Thoracic aorta (tissue), 2 donors: ENCODE data around the gene PEX7. TPM values are rescaled to one million over a fixed set of nuclear protein-coding genes. Genes with fewer than 3 reads are reported as not detected.

Experiments used
- ATAC-seq: fragments of 150-250 bp; one replicate; pipeline ENCODE4 v1.8.0; 2017; ENCODE audit warnings: low read depth; ENCODE audit not compliant: insufficient number of reproducible peaks, low FRiP score
- DNase-seq: peaks from one replicate; pipeline ENCODE4 v3.0.0-alpha.2; 2020; ENCODE audit warnings: low spot score
- H3K27ac ChIP-seq, 2 donors: fragments of 200-600 bp; sonication (generic); 1 replicate in 1 of 2; 2 replicates in 1 of 2; pipeline ENCODE4 v1.5.1; 2016; ENCODE audit warnings: mild to moderate bottlenecking in 2 of 2, moderate library complexity in 2 of 2
- H3K27me3 ChIP-seq: fragments of 200-600 bp; sonication (generic); replicated peaks from 2 replicates; pipeline ENCODE4 v1.6.0; 2016; ENCODE audit warnings: mild to moderate bottlenecking; ENCODE audit not compliant: insufficient read depth
- H3K36me3 ChIP-seq: fragments of 200-600 bp; sonication (generic); one replicate; pipeline ENCODE4 v1.5.1; 2016
- H3K4me1 ChIP-seq, 2 donors: fragments of 200-600 bp; sonication (generic); 1 replicate in 1 of 2; 2 replicates in 1 of 2; pipeline versions ENCODE4 v1.5.1 to v1.6.0; 2016; ENCODE audit warnings: low read depth in 2 of 2, mild to moderate bottlenecking in 1 of 2; ENCODE audit not compliant: control insufficient read depth in 1 of 2
- H3K4me3 ChIP-seq: fragments of 200-600 bp; sonication (generic); 2 replicates; pipeline ENCODE4 v1.5.1; 2016; ENCODE audit warnings: mild to moderate bottlenecking
- H3K9me3 ChIP-seq: fragments of 200-600 bp; sonication (generic); 2 replicates; pipeline ENCODE4 v1.5.1; 2016
- total RNA-seq, 2 donors: library from RNA; depleted of rRNA; stranded (reverse); fragments of >200 nt; gene quantifications; one replicate each; pipeline versions ENCODE4 v1.1.0 to v1.2.3, GENCODE V29; 2016
- TF ChIP-seq, protein P1 (sequence below): fragments of 200-600 bp; sonication (generic); IDR thresholded peaks from one replicate; pipeline ENCODE4 v1.5.1; 2019; ENCODE audit warnings: antibody characterized with exemption

The PEX7 gene
- total RNA-seq, 2 donors from 2014 or later = 7.6 TPM

DNA sequence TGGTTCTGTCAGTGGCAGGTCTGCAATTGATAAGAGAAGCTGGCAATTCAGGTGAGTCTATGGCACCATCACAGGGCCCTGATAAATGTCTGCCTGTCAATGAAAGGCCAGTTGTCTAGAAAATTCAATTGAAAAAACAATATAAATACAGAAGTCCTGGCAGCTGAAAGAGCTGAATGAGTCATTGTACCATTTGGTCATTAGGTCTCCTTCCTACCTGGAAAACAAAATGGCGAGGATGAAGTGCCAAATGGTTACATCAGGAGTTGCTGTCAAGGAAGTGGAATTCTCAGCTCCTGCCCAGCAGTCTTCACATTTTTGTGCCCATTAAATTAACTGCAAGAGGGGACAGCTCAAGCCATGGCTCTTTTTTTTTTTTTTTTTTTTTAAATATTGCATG lies 37.7 kb downstream of the PEX7 start:
- H3K27me3 ChIP-seq = no peaks in the 10 kb centered on the region
- no peaks in the 10 kb centered on the region for H3K4me1 ChIP-seq
- no peak overlapping the region for H3K4me3 ChIP-seq
- no peak for DNase-seq
- H3K9me3 ChIP-seq = no peaks in the 10 kb centered on the region
- TF ChIP-seq, protein P1, sequence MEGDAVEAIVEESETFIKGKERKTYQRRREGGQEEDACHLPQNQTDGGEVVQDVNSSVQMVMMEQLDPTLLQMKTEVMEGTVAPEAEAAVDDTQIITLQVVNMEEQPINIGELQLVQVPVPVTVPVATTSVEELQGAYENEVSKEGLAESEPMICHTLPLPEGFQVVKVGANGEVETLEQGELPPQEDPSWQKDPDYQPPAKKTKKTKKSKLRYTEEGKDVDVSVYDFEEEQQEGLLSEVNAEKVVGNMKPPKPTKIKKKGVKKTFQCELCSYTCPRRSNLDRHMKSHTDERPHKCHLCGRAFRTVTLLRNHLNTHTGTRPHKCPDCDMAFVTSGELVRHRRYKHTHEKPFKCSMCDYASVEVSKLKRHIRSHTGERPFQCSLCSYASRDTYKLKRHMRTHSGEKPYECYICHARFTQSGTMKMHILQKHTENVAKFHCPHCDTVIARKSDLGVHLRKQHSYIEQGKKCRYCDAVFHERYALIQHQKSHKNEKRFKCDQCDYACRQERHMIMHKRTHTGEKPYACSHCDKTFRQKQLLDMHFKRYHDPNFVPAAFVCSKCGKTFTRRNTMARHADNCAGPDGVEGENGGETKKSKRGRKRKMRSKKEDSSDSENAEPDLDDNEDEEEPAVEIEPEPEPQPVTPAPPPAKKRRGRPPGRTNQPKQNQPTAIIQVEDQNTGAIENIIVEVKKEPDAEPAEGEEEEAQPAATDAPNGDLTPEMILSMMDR = no peak
- peaks cover 4% of the 10 kb centered on the region for H3K36me3 ChIP-seq
- no peak for ATAC-seq
- no peak overlapping the region for H3K27ac ChIP-seq

DNA sequence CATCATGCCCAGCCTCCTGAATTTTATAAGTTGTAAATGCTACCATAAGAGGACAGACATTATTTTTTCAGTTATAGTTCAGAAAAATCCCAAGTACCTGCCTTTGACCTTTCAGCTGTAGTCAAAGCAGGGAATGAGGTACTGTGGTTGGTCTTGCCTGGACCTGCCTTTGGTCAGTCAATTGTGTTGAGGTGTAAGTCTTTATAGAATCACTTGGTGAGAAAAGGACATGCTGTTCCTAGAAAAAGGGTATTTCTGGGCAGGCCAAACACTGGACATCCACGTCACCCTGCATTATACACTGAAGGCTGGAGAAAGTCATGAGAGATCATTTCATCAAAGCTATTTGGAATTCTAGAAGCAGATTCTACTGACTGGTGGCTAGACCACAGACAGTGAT lies 40.3 kb downstream of the PEX7 start:
- no peak overlapping the region for H3K27ac ChIP-seq
- ATAC-seq (no peak), DNase-seq (no peak)
- no peaks in the 10 kb centered on the region for H3K36me3 ChIP-seq
- no peaks in the 10 kb centered on the region for H3K27me3 ChIP-seq
- H3K9me3 ChIP-seq = no peaks in the 10 kb centered on the region
- TF ChIP-seq, protein P1 = no peak
- peaks cover 0 to 5% of the 10 kb centered on the region in 2 donors for H3K4me1 ChIP-seq
- H3K4me3 ChIP-seq = no peak overlapping the region

DNA sequence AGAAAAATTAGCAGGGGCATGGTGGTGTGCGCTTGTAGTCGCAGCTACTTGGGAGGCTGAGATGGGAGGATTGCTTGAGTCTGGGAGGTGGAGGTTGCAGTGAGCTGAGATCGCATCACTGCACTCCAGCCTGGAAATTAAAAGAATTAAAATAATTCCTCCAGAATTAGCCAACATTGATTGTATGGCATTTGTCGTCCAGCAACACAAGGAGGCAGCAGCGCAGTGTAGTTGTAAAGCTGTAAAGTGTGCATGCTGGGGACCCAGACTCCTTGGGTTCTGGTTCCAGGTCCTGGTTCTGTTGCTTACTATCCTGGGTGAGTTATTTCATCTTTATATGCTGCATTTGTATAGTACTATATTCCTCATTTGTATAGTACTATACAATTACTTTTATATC lies 41.4 kb downstream of the PEX7 start:
- Histone ChIP-seq H3K4me3 (no peak overlapping the region), H3K36me3 (no peaks in the 10 kb centered on the region), H3K4me1 (peaks cover 0 to 5% of the 10 kb centered on the region in 2 donors), H3K9me3 (no peaks in the 10 kb centered on the region), H3K27ac (no peak overlapping the region), H3K27me3 (no peaks in the 10 kb centered on the region)
- no peak for DNase-seq
- ATAC-seq = no peak
- TF ChIP-seq, protein P1 = no peak

DNA sequence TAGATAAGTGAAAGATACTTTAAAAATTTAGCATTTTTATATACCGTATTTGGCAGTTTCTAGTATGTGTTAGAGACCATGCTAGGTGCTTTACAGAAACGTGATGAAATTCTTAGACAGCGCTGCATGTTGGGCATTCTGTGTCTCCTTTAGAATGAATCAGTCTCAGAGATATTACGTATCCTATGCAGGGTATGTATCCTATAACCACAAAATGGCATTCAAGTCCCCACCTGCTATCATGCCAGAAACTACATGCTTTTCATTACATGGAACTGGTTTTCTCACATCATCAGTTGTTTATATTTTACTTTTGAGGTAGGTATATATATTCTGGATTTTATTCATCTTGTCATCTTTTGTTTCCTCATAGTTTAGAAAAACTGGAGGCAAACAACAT lies 42.3 kb downstream of the PEX7 start:
- ATAC-seq (no peak), DNase-seq (no peak)
- TF ChIP-seq, protein P1 = no peak
- no peak overlapping the region for H3K27ac ChIP-seq
- no peak overlapping the region for H3K4me3 ChIP-seq
- H3K27me3 ChIP-seq = no peaks in the 10 kb centered on the region
- peaks cover 0 to 5% of the 10 kb centered on the region in 2 donors for H3K4me1 ChIP-seq
- no peaks in the 10 kb centered on the region for H3K36me3 ChIP-seq
- H3K9me3 ChIP-seq = no peaks in the 10 kb centered on the region

DNA sequence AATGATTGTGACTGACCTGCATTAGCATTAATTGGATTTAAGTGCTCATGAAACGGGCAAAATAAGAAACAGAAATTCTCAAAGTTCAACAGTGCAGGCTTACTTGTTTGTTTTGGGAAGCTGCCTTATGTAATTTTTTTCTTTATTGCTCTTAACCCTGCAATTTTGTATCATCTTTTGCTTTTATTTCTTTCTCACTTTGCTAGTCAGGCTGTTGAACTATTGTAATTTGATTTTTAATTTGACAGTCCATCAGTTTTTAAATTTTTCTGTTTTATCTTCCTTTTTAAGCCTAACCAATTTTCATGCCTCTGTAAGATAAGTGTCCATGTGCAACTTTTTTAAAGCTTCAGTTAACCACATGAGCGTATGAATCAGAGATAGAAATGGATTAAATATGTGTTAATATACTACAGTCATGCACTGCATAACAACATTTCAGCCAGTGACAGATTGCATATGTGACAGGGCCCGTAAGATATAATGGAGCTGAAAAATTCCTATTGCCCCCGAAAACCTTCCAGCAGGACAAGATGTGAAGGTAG lies 44.6 kb downstream of the PEX7 start:
- TF ChIP-seq, protein P1 = no peak
- no peak for DNase-seq
- no peaks in the 10 kb centered on the region for H3K36me3 ChIP-seq
- H3K27ac ChIP-seq = no peak overlapping the region
- H3K27me3 ChIP-seq = no peaks in the 10 kb centered on the region
- ATAC-seq = no peak
- no peak overlapping the region for H3K4me3 ChIP-seq
- H3K9me3 ChIP-seq = no peaks in the 10 kb centered on the region
- H3K4me1 ChIP-seq = peaks cover 0 to 5% of the 10 kb centered on the region in 2 donors
